T47D (cell line): ENCODE data around the gene GSG1L.

Experiments
- DNase-seq, 2 experiments: peaks; one replicate each; pipeline versions ENCODE4 v3.0.0 to v3.0.0-alpha.2; 2011 to 2012; ENCODE audit warnings: low read depth in 1 of 2, low spot score in 1 of 2
- JUND ChIP-seq: IDR thresholded peaks from 2 replicates; pipeline ENCODE4 v1.6.1; 2012; ENCODE audit warnings: low read depth
- in situ Hi-C: cut with HindIII; loops from 2 replicates; pipeline ENCODE4 v1.10.0; 2016; ENCODE audit warnings: low sequenced_read_pairs, low pct_unique_long_range_greater_than_20kb

GSG1L gene

DNA sequence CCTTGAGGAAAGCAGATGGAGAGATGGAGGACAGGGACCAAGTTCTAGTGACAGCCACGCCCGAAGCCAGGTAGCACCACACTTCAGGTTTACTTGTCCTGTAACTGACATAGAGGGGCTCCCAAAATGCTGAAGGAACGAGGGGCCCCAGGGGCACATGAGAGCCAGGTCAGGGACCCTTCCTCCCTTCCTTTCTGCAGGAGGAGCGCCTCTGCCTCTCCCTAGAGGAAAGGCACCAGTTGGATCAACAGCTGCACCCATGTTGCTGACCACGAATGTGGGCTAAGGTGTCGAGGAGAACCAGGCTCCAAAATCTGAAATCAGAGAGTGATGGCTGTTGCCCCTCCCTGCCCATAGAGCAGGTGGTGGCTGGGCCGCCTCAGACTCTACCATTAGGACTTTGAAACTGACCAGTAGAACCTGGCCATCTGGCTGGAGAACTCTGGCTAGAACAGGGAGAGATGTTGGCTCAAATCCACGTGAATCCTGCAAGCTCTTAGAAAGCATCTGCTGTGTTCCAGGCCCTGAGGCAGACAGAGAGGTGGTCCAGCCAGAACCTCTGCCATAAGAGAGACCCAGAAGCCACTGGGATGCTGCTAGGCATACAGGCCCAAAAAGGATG lies 294.8 kb downstream of the GSG1L start:
- no peak for DNase-seq
- TF ChIP-seq JUND: no peak
- in situ Hi-C loops: no loop called here

DNA sequence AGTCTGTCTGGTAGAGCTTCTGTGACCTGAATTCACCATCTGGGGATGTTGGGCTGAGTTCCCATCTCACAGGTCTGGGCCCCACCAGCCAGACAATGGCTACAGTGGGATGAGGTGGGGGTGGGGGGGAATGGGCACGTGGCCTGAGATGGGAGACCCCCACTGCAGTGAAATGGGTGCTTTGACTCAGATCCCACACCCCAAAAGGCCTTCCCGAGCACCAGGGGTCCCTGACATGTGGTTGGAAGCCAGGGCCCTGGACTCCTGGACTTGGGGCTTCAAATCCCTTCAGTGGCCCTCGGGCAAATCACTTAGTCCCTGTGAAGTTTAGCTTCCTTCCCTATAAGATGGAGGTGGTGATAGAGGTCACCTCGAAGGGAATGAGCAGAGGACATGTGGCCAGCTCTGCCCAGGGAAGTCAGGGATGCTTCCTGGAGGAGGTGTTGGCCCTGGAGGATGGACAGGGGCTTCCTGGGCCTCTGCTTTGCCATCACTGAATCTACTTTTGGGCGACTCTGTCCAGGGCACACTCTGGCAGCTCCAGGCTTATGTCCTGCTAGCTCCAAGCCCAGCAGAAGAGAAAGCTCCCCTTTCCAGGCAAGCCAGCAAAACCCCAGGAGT lies 295.4 kb downstream of the GSG1L start:
- no peak for DNase-seq
- in situ Hi-C loops: no loop called here
- TF ChIP-seq JUND: no peak

DNA sequence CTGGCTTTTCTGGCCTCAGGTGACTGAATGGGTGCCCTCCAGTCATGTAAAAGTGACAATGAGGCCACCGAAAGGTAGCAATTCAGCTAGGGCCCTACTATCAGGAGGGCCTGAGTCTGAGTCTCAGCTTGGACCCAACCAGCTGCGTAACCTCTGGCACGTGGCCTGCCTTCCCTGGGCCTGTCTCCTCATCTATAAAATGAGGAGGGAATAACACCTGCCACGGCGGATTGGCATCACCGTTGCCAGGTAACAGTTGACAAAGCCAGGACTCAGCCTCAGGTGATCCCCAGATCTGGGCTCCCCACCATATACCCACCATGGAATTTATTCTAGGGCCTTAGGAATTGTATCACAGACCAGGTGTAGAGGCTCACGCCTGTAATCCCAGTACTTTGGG lies 296.4 kb downstream of the GSG1L start:
- in situ Hi-C loops: no loop called here
- TF ChIP-seq JUND: no peak

DNA sequence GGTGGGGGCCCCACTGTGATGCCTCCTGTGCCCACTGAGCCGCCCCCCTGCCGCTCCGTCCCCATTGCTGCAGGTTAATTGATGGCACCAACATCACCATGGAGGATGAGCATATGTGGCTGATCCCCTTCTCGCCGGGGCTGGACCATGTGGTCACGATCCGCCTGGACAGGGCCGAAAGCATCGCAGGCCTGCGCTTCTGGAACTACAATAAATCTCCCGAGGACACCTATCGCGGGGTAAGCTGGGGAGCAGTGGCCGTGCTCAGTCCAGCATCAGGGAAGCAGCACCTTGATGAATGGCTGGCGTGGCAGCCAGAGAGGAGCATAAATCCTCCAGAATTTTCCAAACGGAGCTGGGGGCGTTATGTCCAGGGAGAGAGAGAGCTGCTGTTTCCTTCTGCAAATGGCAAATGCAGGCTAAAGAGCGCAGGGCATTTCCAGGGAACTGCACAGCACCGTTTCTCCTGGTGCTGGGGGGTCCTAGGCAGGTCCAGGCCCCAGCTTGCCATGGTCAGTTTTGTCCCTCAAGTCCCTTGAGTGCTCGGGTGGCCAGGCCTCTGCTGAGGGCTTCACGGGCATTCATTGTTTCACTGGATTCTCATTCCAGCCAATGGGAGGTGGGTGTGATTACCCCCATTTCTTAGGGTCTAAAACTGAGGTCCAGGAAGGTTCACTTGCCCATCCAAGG lies 297.1 kb downstream of the GSG1L start:
- TF ChIP-seq JUND: no peak
- in situ Hi-C loops: no loop called here
- no peak for DNase-seq

More for the DNA sequence above, 296.4 kb downstream of the GSG1L start:
- DNase-seq: no peak

DNA sequence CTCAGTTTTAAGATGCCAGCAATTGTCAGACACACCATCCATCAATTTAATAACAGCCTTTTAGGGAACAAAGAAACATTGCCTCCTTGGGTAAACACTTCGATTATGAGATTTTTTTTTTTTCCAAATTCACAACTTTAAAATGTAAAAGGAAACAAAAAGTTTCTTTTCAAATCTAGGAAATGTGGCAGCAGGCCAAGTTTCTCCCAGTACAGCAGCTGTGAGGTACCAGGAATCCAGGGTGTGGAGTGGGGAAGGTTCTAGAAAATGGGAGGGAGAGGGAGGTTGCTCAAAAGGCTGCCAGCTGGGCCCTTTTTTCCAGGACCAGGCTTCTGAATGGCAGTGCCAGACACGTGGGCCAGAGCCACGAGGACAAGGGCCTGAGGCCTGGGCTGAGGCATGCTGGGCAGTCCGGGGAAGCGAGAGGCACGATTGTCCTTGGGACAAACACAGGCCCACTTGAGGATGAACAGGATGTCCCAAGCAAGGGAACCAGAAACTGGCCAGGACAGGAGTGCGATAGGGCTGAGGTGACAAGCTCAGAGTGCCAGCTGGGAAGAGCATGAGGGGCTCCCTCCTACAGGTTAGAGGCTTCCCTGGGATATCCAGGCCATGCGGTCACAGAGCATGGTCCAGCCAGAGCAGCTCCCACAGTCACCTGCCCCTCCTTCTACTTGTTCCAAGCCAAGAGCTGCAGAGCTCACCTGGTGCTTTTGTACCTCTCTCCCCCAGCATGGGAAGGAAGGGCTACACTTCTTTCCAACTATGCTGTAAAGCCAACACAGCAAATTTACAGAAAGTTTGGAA lies 298.4 kb downstream of the GSG1L start:
- TF ChIP-seq JUND: no peak
- in situ Hi-C loops: no loop called here
- no peak for DNase-seq

DNA sequence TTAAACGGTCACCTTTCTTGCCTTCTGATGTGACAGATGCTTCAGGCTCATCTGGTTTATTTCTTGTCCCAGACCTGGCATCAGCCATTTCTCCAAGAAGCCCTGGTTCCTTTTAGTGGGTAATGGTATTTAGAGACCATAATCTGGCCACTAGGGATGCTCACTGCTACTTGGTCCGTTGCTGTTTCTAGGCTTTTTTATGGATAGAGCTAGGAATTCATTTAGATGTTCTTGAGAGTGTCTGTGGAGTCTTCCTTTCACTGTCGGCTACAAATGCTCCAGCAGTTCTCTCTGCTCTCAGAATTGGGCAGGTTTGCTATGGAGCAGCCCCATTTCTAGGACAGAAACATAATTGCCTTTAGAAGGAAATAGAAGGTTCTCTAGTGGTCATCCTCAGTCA lies 299.1 kb downstream of the GSG1L start:
- DNase-seq: no peak
- in situ Hi-C loops: no loop called here
- no peak for TF ChIP-seq JUND

DNA sequence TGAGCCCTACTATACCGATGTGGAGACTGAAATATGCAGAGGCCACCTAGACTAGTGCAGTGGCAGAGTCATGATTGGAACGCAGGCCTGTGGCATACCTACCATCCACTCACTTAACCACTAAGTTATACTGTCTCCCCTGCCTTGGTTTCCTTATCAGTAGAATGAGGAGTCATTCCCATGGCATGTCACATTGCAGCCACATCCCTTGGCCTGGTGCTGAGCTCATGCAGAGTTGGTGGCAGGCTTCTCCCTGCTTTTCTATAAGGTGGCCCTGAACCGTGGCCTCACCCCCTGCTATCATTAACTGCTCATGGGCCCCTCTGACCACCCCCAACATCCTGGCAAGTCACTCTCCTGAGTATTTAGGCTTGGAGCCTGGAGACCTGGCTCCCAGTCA lies 301.1 kb downstream of the GSG1L start:
- no peak for DNase-seq
- TF ChIP-seq JUND: no peak
- in situ Hi-C loops: no loop called here

DNA sequence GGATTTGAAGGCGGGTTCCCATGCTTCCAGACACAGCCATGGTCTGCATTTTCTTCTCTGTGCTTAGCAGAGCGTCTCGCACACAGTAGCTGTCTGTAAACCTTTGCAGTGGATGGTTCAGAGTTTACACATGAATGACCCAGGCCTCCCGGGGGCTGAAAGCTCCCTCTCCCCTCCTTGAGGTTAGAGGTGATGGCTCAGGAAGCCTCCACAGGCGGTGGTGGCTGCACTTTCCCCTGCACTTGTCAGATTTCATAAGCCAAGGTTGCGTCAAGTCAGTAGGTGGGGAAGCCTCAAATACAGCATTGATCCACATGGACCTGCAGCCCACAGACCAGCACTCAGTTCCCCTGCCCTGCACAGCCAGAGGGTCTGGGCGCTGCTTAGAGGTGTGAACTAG lies 301.7 kb downstream of the GSG1L start:
- no peak for DNase-seq
- in situ Hi-C loops: no loop called here
- TF ChIP-seq JUND: no peak

DNA sequence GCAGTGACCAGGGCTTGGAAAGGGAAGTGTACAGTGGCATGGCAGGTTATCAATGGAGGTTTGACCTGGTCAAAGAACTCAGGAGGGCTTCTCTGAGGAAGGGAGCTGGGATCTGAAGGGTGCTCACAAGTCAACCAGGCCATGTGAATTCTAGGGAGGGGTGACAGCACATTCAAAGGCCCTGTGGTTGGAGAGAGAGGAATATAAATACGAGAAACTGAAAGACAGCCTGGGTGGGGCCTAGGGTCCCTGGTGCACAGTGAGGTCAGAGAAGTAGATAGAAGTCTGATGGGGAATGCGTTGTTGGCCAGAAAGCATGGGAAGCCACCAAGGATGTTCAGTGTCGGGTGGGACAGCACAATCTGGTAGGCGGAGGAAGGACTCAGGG lies 302.7 kb downstream of the GSG1L start:
- DNase-seq: no peak
- TF ChIP-seq JUND: no peak
- in situ Hi-C loops: no loop called here

DNA sequence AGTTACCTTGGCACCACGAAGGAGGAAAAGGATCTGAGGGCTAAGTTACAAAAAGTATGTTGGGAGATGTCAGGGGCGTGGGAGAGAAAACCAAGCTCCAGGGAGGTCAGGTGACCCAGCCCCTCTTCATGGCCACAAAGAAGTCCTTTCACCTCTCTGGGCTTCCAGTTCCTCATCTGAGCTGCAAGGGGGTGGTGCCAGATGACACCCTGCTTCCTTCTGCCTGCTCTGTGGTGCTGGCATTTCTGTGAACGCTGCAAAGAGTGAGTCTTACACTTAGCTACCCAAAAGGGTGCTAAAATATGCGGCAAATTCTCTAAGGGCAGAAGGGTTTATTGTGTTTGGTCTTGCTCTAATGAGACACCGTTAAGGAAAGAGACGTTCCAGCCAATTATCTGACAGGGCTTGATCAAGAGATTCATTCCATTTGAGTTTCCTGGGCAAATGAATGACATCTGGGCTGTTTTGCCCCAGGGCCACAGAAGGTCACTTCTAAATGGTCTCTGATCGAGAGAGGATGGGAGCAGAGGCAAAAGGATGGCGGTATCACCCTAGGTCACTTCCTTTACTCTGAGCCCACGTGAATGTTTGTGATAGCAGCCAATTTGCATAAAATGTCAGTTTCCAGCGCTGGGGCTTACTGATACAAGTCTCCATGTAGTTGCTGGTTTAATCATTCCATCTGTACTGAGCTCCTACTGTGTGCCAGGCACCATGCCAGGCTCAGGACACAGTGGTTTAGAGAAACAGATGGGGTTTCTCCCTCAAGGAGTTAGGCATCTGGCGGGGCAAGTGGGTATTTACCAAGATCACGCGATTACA lies 303.3 kb downstream of the GSG1L start:
- in situ Hi-C loops: no loop called here
- no peak for TF ChIP-seq JUND
- DNase-seq: no peak

DNA sequence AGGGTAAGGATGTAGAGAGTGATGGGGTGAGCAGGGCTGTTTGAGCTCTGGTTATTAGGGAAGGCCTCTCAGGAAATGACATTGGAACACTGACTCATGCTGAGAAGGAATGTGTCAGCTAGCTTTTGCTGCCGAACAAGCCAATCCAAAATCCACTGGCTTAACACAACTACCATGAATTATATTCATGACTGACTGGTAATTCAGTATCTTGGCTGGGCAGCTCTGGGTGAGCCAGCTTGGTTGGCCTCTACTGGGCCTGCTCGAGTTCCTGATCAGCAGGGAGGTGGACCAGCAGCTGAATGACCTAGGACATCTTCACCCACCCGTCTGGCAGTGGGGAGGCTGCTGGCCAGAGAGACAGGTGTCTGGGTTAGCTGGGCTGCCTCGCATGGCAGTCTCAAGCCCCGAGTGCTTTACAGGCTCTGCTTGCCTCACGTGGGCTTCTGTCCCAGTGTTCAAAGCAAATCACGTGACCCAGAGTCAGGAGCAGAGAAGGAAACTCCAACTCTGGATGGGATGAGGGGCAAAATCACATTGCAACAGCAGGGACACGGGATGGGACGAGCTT lies 304.1 kb downstream of the GSG1L start:
- TF ChIP-seq JUND: no peak
- DNase-seq: no peak
- in situ Hi-C loops: no loop called here

DNA sequence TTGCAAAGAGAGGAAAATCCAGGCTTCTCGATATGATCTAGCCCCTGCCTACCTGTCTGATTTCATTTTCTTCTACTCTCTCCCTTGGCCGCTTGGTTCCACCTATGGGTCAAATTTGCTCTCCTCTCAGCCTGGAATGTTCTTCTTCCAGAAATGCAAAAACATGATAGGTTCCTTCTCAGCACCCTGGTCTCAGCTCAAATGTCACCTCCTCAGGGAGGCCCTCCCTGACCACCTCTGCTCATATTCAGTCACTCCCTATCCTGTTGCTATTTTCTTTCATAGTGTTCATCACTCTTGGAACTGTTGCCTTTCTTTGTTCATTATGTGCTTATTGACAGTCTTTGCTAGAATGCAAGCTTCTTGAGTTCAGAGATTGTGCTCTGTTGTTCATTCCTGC lies 305.0 kb downstream of the GSG1L start:
- in situ Hi-C loops: no loop called here
- no peak for TF ChIP-seq JUND
- no peak for DNase-seq
